H1 (cell line): Measurements from ENCODE around the gene GOLGA6L10.
"Not testable (repeated sequence)": the region's sequence is repeated elsewhere in the genome, so short reads cannot be mapped to it uniquely, and the experiment has no call there.

ENCODE experiments used
- CTCF ChIP-seq, 3 experiments: IDR thresholded peaks; 1 replicate in 2 of 3; 2 replicates in 1 of 3; pipeline versions ENCODE4 v1.5.1 to v1.6.1; 2011; ENCODE audit warnings: low read length in 3 of 3, mild to moderate bottlenecking in 3 of 3, inconsistent platforms in 2 of 3, low read depth in 1 of 3, moderate library complexity in 1 of 3; ENCODE audit not compliant: insufficient read depth in 1 of 3; ENCODE audit errors: control extremely low read depth in 1 of 3
- EP300 ChIP-seq, 2 experiments: IDR thresholded peaks; 1 replicate in 1 of 2; 2 replicates in 1 of 2; pipeline ENCODE4 v1.6.1; 2011 to 2012; ENCODE audit warnings: low read depth in 2 of 2, low read length in 2 of 2, mild to moderate bottlenecking in 2 of 2, borderline replicate concordance in 1 of 2, inconsistent platforms in 1 of 2, moderate library complexity in 1 of 2
- GTF2F1 ChIP-seq: IDR thresholded peaks from 2 replicates; pipeline ENCODE4 v1.6.1; 2012; ENCODE audit warnings: low read depth, low read length, improper control_type of control experiment, borderline replicate concordance
- JUN ChIP-seq: IDR thresholded peaks from 2 replicates; pipeline ENCODE4 v1.6.1; 2011; ENCODE audit warnings: low read depth, mild to moderate bottlenecking, improper control_type of control experiment, low read length
- MAX ChIP-seq: IDR thresholded peaks from 2 replicates; pipeline ENCODE4 v1.6.1; 2012; ENCODE audit warnings: inconsistent platforms
- NANOG ChIP-seq: IDR thresholded peaks from 2 replicates; pipeline ENCODE4 v1.6.1; 2011; ENCODE audit warnings: low read length, low read depth, mild to moderate bottlenecking, inconsistent platforms; ENCODE audit not compliant: insufficient read depth, poor library complexity, severe bottlenecking
- NRF1 ChIP-seq: IDR thresholded peaks from 2 replicates; pipeline ENCODE4 v1.6.1; 2011; ENCODE audit warnings: mild to moderate bottlenecking, low read depth, low read length, improper control_type of control experiment
- POLR2A ChIP-seq, 2 experiments: IDR thresholded peaks; 1 replicate in 1 of 2; 2 replicates in 1 of 2; pipeline ENCODE4 v1.6.1; 2011; ENCODE audit warnings: low read depth in 2 of 2, low read length in 2 of 2, mild to moderate bottlenecking in 2 of 2; ENCODE audit errors: control extremely low read depth in 1 of 2
- SAP30 ChIP-seq: fragments of 300-600 bp; sonication (generic); IDR thresholded peaks from 2 replicates; pipeline ENCODE4 v1.7.1; 2012; ENCODE audit warnings: low read length, moderate library complexity, mild to moderate bottlenecking, inconsistent platforms; ENCODE audit not compliant: insufficient read depth, insufficient replicate concordance
- USF2 ChIP-seq: IDR thresholded peaks from 2 replicates; pipeline ENCODE4 v1.6.1; 2011; ENCODE audit warnings: low read length, improper control_type of control experiment
- YY1 ChIP-seq: IDR thresholded peaks from 2 replicates; pipeline ENCODE4 v1.6.1; 2011; ENCODE audit warnings: low read depth, mild to moderate bottlenecking, low read length

- TF ChIP-seq CTCF (IDR thresholded peaks at IDR 0.05; ENCODE audit: control extremely low read depth in 1 of 3, insufficient read depth in 1 of 3, low read depth in 1 of 3, low read length in 3 of 3); USF2; NRF1; MAX; EP300 (IDR thresholded peaks at IDR 0.05; ENCODE audit: borderline replicate concordance in 1 of 2, low read depth in 2 of 2, low read length in 2 of 2); YY1; NANOG; POLR2A (IDR thresholded peaks at IDR 0.05; ENCODE audit: control extremely low read depth in 1 of 2, low read depth in 2 of 2, low read length in 2 of 2); SAP30; JUN; GTF2F1: not testable (repeated sequence)
Measured at GRCh38 chr15:82367790-82368189, 18.5 kb upstream of the GOLGA6L10 start.
